MCF 10A (cell line): ENCODE data around the gene WDR49. TPM values are rescaled to one million over a fixed set of nuclear protein-coding genes. Genes with fewer than 3 reads are reported as not detected.

ENCODE experiments used
- BruUV-seq: library from RNA; stranded (reverse); fragments of 400-500 nt; replicated peaks from 2 replicates; lab custom pipeline; 2021; lab: Mats Ljungman, UMichigan
- CTCF ChIA-PET: fragments of 300-600 bp; sonication (Branson Sonifier 250); formaldehyde crosslinking; extraction: SDS; loops from one replicate; lab custom pipeline; 2021; ENCODE audit warnings: antibody characterized with exemption, inconsistent platforms; lab: Yijun Ruan, JAX
- POLR2A ChIA-PET: fragments of 300-600, 350-650 bp; sonication (Branson Sonifier 250); formaldehyde crosslinking; extraction: SDS; loops from one replicate; lab custom pipeline; 2020; ENCODE audit warnings: antibody characterized with exemption, inconsistent platforms; lab: Yijun Ruan, JAX
- DNase-seq: peaks from one replicate; pipeline ENCODE4 v3.0.0-alpha.2; 2018; ENCODE audit not compliant: unreplicated experiment
- H3K27ac Mint-ChIP-seq: one replicate; pipeline ENCODE4 v1.8.0; 2022; ENCODE audit warnings: mild to moderate bottlenecking, low read depth, mixed read lengths; ENCODE audit not compliant: unreplicated experiment
- H3K27me3 Mint-ChIP-seq: one replicate; pipeline ENCODE4 v1.8.0; 2022; ENCODE audit warnings: mixed read lengths; ENCODE audit not compliant: insufficient read depth, unreplicated experiment
- H3K36me3 Mint-ChIP-seq: one replicate; pipeline ENCODE4 v1.8.0; 2022; ENCODE audit warnings: mild to moderate bottlenecking, moderate library complexity, mixed read lengths; ENCODE audit not compliant: insufficient read depth, unreplicated experiment
- H3K4me1 Mint-ChIP-seq: one replicate; pipeline ENCODE4 v1.8.0; 2022; ENCODE audit warnings: mixed read lengths; ENCODE audit not compliant: insufficient read depth, unreplicated experiment
- H3K4me3 Mint-ChIP-seq: one replicate; pipeline ENCODE4 v1.8.0; 2022; ENCODE audit warnings: mild to moderate bottlenecking, moderate library complexity, mixed read lengths; ENCODE audit not compliant: unreplicated experiment
- H3K9me3 Mint-ChIP-seq: one replicate; pipeline ENCODE4 v1.8.0; 2022; ENCODE audit warnings: mixed read lengths; ENCODE audit not compliant: unreplicated experiment
- CTCF ChIP-seq: fragments of 200-600 bp; IDR thresholded peaks from one replicate; pipeline ENCODE4 v1.8.0; 2022; ENCODE audit warnings: antibody characterized with exemption, mild to moderate bottlenecking; ENCODE audit not compliant: unreplicated experiment
- intact Hi-C: fragments of 100-400 bp; cut with micrococcal nuclease; formaldehyde crosslinking; loops from 2 replicates; pipeline ENCODE4 v1.14.1; 2022
- total RNA-seq: library from RNA; stranded (reverse); gene quantifications from 2 replicates; pipeline ENCODE4 v1.2.3, GENCODE V29; 2022

WDR49 gene
- total RNA-seq, 1 experiment from 2014 or later = 0.98 TPM

- POLR2A ChIA-PET = no interaction called here
- Mint-ChIP-seq H3K36me3 (no peaks in the 10 kb centered on the region), H3K4me3 (no peak overlapping the region), H3K27me3 (peaks cover 12% of the 10 kb centered on the region), H3K4me1 (no peaks in the 10 kb centered on the region), H3K27ac (no peak overlapping the region), H3K9me3 (no peaks in the 10 kb centered on the region)
- intact Hi-C loops = no loop called here
- BruUV-seq = no TSS peak
- CTCF ChIA-PET = no interaction called here
- DNase-seq = no peak
- TF ChIP-seq CTCF = no peak
Measured at GRCh38 chr3:167554898-167555297, 98.8 kb downstream of the WDR49 start.

DNA sequence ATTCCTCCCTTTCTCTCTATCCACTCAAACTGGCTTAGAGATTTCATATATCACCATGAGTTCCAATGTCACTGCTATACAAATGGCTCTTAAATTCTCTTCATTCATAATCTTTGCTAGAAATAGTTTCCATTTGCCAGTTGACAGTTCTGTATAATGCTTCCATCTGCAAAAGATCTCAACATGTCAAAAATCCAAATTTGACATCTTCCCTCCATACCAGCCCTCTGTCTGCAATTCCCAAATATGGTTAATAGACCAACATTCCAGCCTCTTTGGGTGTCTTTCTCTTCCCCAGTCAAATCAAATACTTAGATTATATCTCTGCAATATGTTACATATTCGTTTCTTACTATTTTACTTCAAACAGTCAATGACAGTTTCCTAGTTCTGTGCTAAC lies 115.7 kb downstream of the WDR49 start:
- no TSS peak for BruUV-seq
- CTCF ChIA-PET = no interaction called here
- intact Hi-C loops = no loop called here
- no peak for TF ChIP-seq CTCF
- POLR2A ChIA-PET = no interaction called here
- Mint-ChIP-seq H3K27ac (no peak overlapping the region), H3K36me3 (no peaks in the 10 kb centered on the region), H3K9me3 (peaks cover 6% of the 10 kb centered on the region), H3K4me1 (no peaks in the 10 kb centered on the region), H3K27me3 (peaks cover 27% of the 10 kb centered on the region), H3K4me3 (no peak overlapping the region)
- no peak for DNase-seq

DNA sequence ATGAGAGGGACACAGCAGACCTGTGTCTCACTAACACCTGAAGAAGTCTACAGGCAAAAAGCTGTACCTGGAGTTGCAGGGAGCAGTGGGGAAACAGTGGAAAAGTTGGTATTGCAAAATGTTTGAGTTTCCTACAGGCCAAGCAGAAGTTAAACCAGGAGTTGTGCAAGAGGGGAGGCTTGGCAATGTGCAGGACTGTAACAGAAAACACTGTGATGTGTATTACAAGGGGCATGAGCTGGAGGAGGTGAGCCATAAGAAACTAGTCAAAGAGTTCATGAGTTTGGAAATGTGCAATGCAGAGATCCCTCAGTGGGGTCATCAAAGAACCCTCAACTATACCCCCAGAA lies 132.8 kb downstream of the WDR49 start:
- H3K27ac Mint-ChIP-seq = no peak overlapping the region
- ChIA-PET POLR2A (interaction anchor here (0.6 kb wide), 1 partner anchor 14 kb away, joined by 3 read pairs; no protein-coding TSS in a partner anchor), CTCF (no interaction called here)
- peaks cover 6% of the 10 kb centered on the region for H3K9me3 Mint-ChIP-seq
- H3K4me1 Mint-ChIP-seq = peaks cover 12% of the 10 kb centered on the region
- intact Hi-C loops = no loop called here
- no peaks in the 10 kb centered on the region for H3K36me3 Mint-ChIP-seq
- TF ChIP-seq CTCF = no peak
- no peak overlapping the region for H3K4me3 Mint-ChIP-seq
- no TSS peak for BruUV-seq
- peak; percentile 76 for DNase-seq
- peaks cover 2% of the 10 kb centered on the region for H3K27me3 Mint-ChIP-seq

DNA sequence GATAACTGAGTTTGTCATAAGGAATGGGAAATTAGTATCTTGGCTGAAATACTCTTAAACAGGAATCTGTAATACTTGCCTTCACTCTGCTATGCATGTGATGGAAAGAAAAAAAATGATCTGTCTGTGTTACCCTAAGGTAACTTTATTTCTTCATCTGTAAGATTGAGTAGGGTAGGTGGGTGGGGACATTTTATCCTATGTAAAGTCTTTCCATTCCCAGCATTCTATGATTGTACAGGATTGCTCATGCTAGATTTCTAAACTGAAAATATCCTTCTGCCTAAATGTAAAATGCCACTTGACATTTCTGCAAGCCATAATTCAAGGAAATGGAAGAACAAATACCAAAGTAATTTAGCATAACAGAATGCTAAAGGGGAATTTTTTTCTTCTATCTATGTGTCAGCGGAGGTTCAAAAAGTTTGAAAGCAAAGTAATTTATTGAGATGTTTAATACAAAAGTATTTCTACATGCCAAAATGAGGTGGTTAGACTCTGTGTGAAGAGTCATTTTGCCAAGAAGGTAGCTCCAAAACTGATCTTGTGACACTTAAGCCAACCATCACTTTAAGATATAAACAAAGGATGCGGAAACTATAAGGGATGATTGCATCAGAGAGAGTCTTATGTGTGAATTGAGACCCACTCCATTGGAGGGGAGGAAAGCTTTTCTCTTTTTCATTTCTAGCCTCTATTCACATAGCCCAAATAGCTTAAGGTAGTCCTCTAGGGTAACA lies 133.3 kb downstream of the WDR49 start:
- intact Hi-C loops = no loop called here
- no peak for DNase-seq
- Mint-ChIP-seq H3K36me3 (no peaks in the 10 kb centered on the region), H3K9me3 (peaks cover under 1% of the 10 kb centered on the region), H3K27me3 (no peaks in the 10 kb centered on the region), H3K27ac (no peak overlapping the region), H3K4me3 (no peak overlapping the region), H3K4me1 (peaks cover 12% of the 10 kb centered on the region)
- ChIA-PET POLR2A (interaction anchor here (0.6 kb wide), 1 partner anchor 13 kb away, joined by 3 read pairs; no protein-coding TSS in a partner anchor), CTCF (no interaction called here)
- no peak for TF ChIP-seq CTCF
- no TSS peak for BruUV-seq
